SK-MEL-5 (cell line): ENCODE measurements around the gene MYLK. TPM values are rescaled to one million over a fixed set of nuclear protein-coding genes. Genes with fewer than 3 reads are reported as not detected.

Source experiments
- DNase-seq: peaks from one replicate; pipeline ENCODE4 v3.0.0-alpha.2; 2016; ENCODE audit warnings: low read depth, low spot score
- in situ Hi-C: cut with HindIII; loops from 2 replicates; pipeline ENCODE4 v1.10.0; 2016; ENCODE audit warnings: low sequenced_read_pairs, high pct_unique_total_duplicates, low pct_unique_long_range_greater_than_20kb
- small RNA-seq, 2 experiments: library from RNA; depleted of rRNA; stranded (forward); fragments of <200 nt; gene quantifications; one replicate each; pipeline ENCODE3, GENCODE V24; 2014
- total RNA-seq: library from RNA; depleted of rRNA; stranded (reverse); fragments of >200 nt; shearing (Covaris generic); gene quantifications from 2 replicates; pipeline ENCODE4 v1.2.3, GENCODE V29; 2014; rRNA removed

Gene MYLK
- total RNA-seq, 1 experiment from 2014 or later: 23.7 TPM

GRCh38 chr3:123564056-123564455 lies 320.1 kb downstream of the MYLK start:
- DNase-seq: no peak
- in situ Hi-C loops: no loop called here

GRCh38 chr3:123562547-123562946 lies 321.6 kb downstream of the MYLK start:
- in situ Hi-C loops: no loop called here
- DNase-seq: no peak

DNA sequence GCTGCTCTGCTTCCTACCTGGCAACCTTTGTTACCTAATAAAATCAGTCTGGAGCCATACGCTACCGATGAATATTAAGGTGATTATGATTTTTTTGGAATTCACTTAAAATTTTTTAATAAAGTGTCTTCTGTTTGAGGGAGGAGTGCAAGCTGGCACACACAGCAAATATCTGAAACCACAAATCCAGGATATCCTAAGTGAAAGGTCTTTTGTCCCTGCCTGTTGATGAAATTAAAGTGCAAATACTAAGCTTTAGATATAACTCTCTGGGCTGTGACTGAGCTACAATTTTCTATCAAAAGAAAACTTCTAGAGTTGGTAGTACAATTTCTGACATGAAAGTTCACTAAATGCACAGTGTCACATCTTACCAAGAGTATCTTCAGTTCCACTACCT lies 322.9 kb downstream of the MYLK start:
- in situ Hi-C loops: no loop called here
- DNase-seq: no peak

Small RNA genes lying within 50 kb of the gene (small RNA-seq; reads per million reads assigned to genes)
- 0 reads per million in 2 experiments for gene RF00392

Other genes with a start within 250 kb of the MYLK start
- gene CCDC14, start 76.9 kb upstream of the MYLK start, total RNA-seq: 39.0 and 45.4 TPM in 2 replicates
- gene ROPN1, start 107.8 kb upstream of the MYLK start, total RNA-seq: 33.4 and 37.8 TPM in 2 replicates
- gene KALRN, start 149.0 kb upstream of the MYLK start, total RNA-seq: 0.72 and 1.7 TPM in 2 replicates